ENCODE results near the gene PATL1.

DNA sequence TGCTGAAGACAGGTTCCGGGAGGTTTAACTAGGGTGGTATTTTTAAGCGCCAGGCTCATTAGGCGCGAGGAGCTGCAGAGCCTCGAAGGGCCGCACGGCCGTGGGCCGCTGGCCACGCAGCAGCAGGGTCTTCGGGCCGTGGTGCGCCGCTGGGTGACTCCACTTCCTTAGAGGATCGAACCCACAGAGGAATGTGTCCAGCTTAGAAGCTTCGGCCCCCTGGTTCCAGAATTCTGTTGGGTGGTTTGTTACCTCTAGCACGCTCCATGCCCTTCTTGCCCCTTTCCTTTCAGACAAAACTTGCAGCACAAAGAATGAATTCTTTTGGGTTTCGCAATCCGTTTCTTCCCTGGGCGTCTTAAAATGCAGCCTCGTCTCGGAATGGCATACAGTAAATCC lies 773 bp upstream of the PATL1 start:
- TF ChIP-seq, protein P1, sequence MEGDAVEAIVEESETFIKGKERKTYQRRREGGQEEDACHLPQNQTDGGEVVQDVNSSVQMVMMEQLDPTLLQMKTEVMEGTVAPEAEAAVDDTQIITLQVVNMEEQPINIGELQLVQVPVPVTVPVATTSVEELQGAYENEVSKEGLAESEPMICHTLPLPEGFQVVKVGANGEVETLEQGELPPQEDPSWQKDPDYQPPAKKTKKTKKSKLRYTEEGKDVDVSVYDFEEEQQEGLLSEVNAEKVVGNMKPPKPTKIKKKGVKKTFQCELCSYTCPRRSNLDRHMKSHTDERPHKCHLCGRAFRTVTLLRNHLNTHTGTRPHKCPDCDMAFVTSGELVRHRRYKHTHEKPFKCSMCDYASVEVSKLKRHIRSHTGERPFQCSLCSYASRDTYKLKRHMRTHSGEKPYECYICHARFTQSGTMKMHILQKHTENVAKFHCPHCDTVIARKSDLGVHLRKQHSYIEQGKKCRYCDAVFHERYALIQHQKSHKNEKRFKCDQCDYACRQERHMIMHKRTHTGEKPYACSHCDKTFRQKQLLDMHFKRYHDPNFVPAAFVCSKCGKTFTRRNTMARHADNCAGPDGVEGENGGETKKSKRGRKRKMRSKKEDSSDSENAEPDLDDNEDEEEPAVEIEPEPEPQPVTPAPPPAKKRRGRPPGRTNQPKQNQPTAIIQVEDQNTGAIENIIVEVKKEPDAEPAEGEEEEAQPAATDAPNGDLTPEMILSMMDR (conservative IDR thresholded peaks at IDR 0.05; ENCODE audit: low read depth in 2 of 2): no peak
- TF ChIP-seq, protein P2, sequence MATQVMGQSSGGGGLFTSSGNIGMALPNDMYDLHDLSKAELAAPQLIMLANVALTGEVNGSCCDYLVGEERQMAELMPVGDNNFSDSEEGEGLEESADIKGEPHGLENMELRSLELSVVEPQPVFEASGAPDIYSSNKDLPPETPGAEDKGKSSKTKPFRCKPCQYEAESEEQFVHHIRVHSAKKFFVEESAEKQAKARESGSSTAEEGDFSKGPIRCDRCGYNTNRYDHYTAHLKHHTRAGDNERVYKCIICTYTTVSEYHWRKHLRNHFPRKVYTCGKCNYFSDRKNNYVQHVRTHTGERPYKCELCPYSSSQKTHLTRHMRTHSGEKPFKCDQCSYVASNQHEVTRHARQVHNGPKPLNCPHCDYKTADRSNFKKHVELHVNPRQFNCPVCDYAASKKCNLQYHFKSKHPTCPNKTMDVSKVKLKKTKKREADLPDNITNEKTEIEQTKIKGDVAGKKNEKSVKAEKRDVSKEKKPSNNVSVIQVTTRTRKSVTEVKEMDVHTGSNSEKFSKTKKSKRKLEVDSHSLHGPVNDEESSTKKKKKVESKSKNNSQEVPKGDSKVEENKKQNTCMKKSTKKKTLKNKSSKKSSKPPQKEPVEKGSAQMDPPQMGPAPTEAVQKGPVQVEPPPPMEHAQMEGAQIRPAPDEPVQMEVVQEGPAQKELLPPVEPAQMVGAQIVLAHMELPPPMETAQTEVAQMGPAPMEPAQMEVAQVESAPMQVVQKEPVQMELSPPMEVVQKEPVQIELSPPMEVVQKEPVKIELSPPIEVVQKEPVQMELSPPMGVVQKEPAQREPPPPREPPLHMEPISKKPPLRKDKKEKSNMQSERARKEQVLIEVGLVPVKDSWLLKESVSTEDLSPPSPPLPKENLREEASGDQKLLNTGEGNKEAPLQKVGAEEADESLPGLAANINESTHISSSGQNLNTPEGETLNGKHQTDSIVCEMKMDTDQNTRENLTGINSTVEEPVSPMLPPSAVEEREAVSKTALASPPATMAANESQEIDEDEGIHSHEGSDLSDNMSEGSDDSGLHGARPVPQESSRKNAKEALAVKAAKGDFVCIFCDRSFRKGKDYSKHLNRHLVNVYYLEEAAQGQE (IDR thresholded peaks at IDR 0.05; ENCODE audit: unreplicated experiment): no peak
- no peak for TF ChIP-seq POLR2AphosphoS5 (IDR thresholded peaks at IDR 0.05; ENCODE audit: low read depth)
- TF ChIP-seq ZNF331 (CRISPR knock-in tag; IDR thresholded peaks at IDR 0.05; ENCODE audit: low read depth): no peak
- TF ChIP-seq EZH2 (IDR thresholded peaks at IDR 0.05; ENCODE audit: low read depth, unreplicated experiment): no peak
- no peak for TF ChIP-seq EZH2phosphoT487 (IDR thresholded peaks at IDR 0.05; ENCODE audit: unreplicated experiment)
- TF ChIP-seq ZNF114 (CRISPR knock-in tag; IDR thresholded peaks at IDR 0.05): no peak
- no peak for TF ChIP-seq JUNB (IDR thresholded peaks at IDR 0.05; ENCODE audit: unreplicated experiment)
- TF ChIP-seq, protein P3, sequence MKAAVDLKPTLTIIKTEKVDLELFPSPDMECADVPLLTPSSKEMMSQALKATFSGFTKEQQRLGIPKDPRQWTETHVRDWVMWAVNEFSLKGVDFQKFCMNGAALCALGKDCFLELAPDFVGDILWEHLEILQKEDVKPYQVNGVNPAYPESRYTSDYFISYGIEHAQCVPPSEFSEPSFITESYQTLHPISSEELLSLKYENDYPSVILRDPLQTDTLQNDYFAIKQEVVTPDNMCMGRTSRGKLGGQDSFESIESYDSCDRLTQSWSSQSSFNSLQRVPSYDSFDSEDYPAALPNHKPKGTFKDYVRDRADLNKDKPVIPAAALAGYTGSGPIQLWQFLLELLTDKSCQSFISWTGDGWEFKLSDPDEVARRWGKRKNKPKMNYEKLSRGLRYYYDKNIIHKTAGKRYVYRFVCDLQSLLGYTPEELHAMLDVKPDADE (IDR thresholded peaks at IDR 0.05): no peak
- TF ChIP-seq NANOG (IDR thresholded peaks at IDR 0.05; ENCODE audit: borderline replicate concordance): no peak
- no peak for TF ChIP-seq STAT1 (IDR thresholded peaks at IDR 0.05; ENCODE audit: unreplicated experiment)
- no peak for TF ChIP-seq CREB1 (CRISPR knock-in tag; IDR thresholded peaks at IDR 0.05; ENCODE audit: low read depth)
- TF ChIP-seq, protein P4, sequence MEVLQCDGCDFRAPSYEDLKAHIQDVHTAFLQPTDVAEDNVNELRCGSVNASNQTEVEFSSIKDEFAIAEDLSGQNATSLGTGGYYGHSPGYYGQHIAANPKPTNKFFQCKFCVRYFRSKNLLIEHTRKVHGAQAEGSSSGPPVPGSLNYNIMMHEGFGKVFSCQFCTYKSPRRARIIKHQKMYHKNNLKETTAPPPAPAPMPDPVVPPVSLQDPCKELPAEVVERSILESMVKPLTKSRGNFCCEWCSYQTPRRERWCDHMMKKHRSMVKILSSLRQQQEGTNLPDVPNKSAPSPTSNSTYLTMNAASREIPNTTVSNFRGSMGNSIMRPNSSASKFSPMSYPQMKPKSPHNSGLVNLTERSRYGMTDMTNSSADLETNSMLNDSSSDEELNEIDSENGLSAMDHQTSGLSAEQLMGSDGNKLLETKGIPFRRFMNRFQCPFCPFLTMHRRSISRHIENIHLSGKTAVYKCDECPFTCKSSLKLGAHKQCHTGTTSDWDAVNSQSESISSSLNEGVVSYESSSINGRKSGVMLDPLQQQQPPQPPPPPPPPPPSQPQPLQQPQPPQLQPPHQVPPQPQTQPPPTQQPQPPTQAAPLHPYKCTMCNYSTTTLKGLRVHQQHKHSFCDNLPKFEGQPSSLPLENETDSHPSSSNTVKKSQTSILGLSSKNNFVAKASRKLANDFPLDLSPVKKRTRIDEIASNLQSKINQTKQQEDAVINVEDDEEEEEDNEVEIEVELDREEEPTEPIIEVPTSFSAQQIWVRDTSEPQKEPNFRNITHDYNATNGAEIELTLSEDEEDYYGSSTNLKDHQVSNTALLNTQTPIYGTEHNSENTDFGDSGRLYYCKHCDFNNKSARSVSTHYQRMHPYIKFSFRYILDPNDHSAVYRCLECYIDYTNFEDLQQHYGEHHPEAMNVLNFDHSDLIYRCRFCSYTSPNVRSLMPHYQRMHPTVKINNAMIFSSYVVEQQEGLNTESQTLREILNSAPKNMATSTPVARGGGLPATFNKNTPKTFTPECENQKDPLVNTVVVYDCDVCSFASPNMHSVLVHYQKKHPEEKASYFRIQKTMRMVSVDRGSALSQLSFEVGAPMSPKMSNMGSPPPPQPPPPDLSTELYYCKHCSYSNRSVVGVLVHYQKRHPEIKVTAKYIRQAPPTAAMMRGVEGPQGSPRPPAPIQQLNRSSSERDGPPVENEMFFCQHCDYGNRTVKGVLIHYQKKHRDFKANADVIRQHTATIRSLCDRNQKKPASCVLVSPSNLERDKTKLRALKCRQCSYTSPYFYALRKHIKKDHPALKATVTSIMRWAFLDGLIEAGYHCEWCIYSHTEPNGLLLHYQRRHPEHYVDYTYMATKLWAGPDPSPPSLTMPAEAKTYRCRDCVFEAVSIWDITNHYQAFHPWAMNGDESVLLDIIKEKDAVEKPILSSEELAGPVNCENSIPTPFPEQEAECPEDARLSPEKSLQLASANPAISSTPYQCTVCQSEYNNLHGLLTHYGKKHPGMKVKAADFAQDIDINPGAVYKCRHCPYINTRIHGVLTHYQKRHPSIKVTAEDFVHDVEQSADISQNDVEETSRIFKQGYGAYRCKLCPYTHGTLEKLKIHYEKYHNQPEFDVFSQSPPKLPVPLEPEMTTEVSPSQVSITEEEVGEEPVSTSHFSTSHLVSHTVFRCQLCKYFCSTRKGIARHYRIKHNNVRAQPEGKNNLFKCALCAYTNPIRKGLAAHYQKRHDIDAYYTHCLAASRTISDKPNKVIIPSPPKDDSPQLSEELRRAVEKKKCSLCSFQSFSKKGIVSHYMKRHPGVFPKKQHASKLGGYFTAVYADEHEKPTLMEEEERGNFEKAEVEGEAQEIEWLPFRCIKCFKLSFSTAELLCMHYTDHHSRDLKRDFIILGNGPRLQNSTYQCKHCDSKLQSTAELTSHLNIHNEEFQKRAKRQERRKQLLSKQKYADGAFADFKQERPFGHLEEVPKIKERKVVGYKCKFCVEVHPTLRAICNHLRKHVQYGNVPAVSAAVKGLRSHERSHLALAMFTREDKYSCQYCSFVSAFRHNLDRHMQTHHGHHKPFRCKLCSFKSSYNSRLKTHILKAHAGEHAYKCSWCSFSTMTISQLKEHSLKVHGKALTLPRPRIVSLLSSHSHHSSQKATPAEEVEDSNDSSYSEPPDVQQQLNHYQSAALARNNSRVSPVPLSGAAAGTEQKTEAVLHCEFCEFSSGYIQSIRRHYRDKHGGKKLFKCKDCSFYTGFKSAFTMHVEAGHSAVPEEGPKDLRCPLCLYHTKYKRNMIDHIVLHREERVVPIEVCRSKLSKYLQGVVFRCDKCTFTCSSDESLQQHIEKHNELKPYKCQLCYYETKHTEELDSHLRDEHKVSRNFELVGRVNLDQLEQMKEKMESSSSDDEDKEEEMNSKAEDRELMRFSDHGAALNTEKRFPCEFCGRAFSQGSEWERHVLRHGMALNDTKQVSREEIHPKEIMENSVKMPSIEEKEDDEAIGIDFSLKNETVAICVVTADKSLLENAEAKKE (CRISPR knock-in tag; IDR thresholded peaks at IDR 0.05): no peak
